Measurements from ENCODE around the gene SLC22A23.

Gene SLC22A23

DNA sequence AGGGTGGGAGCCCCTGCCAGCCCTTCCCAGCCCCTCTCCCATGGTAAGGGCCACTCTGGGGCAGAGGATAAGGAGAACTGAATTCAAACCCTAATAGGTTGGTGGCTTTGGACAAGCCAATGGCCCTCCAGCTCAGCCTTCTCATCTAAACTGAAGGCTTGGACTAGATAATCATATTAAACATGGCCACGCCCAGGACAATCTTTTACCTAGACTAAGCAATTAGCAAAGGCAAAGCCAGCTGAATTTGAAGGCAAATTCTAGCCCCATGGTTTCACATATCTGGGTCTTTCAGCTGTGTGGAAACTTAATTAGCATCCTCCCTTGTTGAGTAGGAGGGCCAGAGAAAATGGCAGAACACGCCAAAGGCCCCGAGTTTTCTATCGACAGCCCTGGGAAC is 10.7 kb downstream of the SLC22A23 start:
- DNase-seq (ENCODE audit: low spot score), result no peak

DNA sequence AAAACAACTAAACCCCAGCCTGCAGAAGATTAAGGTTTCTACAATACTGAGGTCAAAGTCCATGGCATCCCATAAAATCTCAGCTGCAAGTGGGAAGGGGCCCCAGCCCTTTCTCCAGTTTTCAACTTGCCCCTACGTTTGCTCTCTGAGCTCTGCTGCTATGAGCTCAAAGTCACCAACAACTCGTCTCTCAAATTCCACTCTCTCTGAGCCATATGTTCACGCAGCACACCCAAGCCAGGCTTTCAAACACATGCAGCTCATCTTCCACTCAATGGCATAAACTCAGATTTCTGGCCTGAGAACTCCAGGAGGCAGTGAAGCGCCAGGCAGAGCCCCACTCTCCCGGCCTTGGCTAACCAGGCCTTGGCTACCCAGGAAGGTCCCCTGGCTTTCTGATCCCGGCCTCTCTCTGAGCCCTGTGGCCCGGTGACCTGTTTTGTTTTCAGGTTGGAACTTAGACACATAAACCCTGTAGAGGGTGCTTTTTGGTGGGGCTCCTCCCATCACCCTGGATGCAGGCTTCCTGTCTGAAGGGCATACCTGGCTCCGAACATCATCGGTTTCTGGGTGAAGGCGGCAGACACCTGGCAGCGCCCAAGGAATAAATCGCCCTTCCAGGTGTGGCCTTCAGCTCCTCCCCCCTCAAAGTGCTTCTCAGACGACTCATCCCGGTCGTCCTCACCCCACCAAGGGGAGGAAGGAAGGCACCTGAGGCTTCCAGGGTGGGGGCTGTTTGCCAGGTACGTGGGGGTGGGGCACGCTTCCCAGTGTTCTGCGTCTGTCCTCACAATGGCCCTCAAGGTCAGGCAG is 12.4 kb downstream of the SLC22A23 start:
- no peak for DNase-seq (ENCODE audit: low spot score)

DNA sequence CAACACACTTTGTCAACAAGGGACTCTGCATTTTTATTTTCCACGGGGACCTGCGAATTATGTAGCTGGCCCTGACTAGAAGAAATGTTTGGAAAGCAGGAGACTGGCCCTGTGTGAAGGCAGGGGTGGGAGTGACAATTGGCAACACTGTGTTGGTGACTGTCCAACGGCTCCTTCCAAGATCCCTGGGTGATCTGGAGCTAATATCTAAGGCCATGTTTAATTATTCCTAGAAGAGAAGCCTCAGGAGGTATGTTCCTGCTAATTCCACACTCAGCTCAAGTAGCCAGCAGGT is 13.7 kb downstream of the SLC22A23 start:
- no peak for DNase-seq (ENCODE audit: low spot score)

DNA sequence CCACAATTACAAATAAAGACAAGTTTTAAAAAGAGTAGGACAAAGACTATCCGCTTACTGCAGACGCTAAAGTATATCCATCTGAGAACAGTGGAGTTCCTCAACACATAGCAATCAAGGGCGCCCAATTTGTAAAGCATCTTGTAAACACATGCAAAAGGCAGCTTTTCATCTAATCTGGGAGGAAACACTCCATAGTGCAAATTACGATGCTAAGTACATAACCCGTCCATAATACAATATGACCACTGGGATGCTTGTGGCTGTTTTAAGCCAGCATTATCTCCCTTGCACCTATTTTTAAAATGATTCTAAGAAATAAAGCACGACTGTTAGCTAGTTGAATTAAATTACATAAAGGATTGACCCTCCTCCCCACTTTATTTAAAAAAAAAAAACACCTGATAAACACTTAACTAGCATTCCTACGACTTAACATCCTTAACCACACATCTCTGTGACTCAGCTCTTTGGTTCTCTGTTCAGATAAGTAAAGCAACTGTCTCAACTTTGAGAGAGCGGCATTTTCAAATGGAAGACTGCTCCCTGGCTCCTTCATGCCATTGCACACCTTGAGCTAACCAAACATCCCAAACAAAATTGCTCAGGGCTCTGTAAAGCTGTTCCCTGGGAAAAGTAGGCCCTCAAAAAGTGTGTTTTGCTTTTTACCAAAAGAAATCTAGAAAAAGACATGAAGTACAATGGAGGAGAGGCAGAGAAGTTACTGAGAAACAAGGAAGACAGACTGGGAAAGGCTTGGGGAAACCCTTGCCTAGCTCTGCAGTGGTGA is 14.2 kb downstream of the SLC22A23 start:
- no peak for DNase-seq (ENCODE audit: low spot score)

DNA sequence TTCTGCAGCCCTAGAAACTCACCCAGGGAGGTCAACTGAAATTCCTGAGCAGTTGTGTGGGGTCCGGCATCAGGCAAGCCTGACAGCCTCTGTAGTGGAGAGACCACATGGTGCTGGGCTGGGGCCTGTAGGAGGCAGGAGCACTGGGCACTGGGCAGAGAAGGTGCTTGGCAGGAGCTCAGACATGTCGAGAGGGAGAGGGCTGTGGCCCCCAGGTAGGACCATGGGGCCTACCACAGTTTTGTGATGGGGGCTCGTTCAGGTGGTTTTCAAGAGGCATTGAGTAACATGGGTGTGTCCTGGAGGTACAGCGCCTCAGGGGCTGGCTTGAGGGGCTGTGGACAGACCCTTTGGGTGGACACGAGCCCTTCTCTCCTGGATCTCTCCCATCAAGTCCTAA is 15.9 kb downstream of the SLC22A23 start:
- DNase-seq (ENCODE audit: low spot score), result no peak

DNA sequence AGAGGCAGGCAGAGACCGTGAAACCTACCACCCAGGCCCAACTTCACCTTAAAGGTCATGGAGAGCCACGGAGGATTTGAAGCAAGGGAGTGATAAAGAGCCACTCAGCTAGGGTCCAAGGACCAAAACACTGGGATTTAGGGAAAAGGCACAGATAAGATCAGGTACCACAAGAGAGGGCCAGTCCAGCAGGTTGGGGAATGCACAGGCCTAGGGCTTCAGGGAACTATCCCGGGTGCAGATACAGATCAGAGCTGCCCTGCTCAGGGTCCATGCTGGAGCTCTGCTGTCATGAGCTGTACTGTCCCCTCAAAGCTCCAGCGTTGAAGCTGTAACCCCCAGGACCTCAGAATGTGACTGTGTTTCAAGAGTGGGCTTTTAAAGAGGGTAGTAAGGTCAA is 16.9 kb downstream of the SLC22A23 start:
- no peak for DNase-seq (ENCODE audit: low spot score)

DNA sequence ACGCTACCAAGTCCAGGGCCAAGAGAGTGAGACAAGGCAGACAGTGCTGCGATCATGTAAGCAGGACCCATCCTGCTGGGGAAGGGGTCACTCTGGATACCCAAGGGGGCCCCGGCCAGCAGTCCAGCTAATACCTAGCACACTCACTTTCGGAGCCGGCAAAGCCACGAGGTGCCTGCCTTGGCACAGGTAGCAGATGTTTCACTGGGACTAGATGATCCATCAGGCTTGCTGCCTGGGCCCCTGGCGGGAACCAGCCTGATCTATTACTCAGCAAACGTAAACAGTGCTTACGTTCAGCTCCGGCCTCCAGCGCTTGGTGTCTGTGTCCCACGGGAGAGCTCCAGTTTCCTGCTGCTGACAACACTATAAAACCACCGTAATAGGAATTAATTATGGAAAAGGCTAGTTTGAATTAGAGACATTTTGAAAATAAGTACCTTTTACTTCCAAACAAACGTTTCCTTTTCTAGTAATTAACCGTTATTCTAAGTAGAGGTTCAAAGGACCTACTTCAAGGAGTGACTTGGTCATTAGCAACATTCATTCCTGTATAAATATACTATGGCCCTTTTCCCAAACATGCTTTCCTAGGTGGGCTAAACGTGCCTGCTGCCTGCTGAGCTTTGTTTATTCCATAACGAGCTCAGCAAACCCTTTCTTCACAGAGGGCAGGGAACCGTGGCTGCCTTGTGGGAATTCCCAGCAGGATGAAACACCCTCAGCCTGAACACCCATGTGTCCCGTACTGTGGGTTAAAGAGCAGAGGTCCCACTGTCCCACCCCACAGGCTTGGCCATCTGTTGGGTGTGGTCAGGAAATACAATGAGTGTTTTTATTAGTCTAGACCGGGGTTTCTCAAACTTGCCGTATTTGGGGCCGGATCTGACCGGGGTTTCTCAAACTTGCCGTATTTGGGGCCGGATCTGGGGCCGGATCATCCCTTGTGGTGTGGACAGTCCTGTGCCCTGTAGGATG is 18.4 kb downstream of the SLC22A23 start:
- DNase-seq (ENCODE audit: low spot score), result no peak

DNA sequence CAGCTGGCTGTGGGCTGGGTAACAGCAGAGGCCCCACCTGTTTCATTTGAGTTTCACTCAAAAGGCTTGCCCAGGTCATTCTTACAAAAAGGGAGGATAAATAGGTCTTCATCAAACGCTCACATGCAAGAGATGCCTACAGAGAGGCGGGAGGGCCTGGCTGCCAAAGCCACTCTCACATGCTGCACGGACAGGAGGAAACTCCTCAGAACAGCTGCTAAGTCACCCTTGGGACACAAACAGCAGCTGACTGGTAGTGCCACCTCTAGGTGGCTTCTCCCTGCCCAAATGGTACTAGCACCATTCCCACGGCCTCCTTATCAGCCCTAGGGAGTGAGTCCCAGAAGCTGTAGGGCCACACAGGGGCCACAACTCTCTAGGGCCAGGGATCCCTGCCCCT is 23.8 kb downstream of the SLC22A23 start:
- DNase-seq (ENCODE audit: low spot score), result no peak

DNA sequence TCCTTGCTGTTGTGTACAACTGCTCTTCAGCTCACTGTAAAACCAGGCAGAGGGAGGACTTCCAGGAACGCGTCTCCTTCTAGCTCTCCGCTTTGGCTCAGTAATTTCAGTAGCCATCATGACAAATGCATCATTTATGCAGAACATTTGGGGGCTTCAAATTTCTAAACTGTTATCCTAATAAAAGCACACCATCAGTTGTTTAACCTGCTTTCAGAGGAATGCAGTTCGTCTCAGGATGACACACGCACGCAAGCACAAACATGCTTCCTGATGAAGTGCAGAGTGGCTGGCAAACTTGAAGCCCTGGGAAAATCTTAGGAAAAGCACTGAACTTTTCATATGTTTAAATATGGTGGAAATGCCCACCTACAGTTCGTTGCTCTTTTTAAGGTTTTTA is 24.4 kb downstream of the SLC22A23 start:
- no peak for DNase-seq (ENCODE audit: low spot score)

DNA sequence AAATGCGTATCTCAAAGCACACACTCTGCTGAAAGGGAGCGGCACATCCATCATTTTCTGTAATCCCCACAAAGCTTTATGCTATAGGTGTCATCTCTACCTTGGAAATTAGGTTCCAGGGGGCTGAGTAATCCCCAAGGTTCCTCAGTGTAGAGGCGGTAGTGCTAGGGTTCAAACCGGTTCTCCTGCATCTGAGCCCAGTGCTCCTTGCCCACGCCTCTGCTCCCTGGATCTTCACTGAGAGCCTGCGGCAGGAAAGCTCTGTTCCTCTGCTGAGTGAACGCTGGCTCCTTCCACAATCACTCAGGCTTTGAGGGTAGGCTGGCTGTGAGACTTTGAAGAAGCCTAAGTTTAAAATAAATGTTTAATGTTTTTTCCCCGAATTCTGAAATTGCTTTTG is 24.9 kb downstream of the SLC22A23 start:
- DNase-seq (ENCODE audit: low spot score), result no peak

DNA sequence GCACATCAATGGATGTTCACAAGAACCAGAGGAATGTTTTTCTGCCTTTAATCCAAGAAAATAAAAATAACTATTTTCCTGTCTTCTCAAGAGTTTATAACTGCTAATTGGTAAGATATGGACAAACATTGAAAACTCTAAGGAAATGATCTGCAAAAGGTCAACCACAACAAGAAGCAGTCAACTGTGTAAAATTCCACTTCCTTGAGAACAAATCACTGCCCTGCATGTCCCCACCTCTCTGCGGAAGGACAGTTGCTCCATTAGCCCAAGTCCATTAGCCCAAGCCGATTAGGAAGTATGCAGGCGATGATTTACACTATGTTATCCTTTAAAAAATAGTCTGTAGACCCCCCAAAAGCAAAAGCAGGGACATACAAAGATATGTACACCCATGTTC is 27.6 kb downstream of the SLC22A23 start:
- no peak for DNase-seq (ENCODE audit: low spot score)

DNA sequence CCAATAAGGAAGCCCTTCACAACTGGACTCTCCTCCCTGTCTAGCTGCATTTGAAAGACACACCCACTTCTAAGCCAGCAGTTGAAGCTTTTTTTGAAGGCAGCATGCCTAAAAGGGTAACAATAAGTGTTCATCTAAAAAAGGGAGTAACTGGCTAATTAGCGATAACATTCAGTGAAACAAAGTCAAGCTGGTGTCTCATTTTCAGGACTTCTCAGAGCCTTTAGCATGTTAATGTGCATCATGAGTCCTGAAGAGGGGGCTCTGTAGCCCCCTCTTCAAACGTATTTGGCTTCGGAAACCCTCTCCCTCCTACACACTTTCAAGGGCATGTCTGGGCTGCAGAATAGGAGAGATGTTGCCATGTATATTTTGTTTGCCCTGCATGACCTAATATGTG is 28.1 kb downstream of the SLC22A23 start:
- DNase-seq (ENCODE audit: low spot score), result no peak

DNA sequence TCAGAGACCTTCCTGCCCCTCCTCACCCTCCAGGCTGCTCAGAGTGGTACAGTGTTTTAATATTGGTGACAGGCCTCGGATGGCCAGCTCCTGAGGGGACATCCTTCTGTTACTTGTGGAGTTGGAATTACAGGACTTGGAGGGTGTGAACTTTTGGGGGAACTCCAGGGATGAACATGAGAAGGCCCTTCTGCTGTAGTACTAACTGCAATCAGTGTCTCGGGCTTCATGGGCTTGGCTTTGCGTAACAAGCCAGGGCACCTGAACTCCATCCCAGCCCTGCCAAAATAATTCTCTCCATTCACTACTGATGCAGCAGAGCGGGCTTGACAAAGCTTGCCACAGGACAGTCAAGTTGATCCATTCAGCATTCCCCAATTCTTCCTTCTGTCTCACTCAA is 28.6 kb downstream of the SLC22A23 start:
- no peak for DNase-seq (ENCODE audit: low spot score)

DNA sequence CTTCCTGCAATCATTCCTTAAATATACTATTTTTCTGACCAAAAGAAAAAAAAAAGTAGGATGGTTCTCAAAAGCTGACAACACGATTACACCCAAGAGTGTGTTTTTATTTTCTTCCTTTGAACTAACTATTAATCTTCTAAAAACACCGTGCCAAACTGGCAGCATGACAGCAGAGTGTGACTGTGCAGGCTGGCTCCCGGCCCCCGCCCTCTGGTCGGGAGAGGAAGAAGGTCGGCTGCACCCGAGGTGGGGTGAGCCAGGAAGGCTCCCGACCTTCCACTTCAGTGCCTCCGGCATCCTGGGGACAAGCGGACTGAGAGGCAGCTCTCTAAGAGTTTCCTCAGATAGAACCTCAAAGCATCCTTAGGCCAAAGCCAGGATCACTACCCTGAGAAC is 29.2 kb downstream of the SLC22A23 start:
- no peak for DNase-seq (ENCODE audit: low spot score)

DNA sequence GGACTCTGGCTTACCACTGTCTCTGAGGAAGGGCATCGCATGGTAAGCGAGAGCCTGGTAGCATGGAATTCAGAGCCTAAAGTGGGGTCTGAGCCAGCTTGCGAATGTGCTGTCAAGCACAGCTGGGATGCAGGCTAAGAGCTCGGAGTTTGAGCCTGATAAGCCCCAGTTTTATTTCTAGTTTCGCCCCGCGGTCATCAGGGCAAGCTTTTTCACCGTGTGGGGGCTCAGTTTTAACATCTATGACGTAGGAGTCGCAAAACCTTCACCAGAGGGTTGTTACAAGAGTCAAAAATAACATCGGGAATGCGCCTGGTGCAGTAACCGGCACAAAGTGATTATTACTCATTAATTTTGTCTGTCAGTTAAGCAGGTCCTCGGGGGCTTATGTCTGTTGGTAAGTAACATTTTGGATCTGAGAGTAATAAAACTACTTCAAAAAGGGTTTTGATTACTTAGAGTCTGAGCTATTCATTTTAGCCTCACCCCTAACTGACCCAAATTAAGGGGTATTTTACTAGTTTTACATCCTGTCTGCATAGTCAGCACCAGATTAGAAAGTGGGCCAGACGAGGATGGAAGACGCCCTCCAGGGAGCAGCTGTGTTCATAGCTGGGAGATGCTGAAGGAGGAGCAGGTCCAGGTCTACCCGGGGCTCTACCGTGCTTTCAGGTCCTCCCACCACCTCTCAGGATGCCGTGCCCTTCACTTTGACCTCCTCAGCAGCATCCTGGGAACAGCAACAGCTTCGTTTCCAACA is 29.7 kb downstream of the SLC22A23 start:
- no peak for DNase-seq (ENCODE audit: low spot score)

DNA sequence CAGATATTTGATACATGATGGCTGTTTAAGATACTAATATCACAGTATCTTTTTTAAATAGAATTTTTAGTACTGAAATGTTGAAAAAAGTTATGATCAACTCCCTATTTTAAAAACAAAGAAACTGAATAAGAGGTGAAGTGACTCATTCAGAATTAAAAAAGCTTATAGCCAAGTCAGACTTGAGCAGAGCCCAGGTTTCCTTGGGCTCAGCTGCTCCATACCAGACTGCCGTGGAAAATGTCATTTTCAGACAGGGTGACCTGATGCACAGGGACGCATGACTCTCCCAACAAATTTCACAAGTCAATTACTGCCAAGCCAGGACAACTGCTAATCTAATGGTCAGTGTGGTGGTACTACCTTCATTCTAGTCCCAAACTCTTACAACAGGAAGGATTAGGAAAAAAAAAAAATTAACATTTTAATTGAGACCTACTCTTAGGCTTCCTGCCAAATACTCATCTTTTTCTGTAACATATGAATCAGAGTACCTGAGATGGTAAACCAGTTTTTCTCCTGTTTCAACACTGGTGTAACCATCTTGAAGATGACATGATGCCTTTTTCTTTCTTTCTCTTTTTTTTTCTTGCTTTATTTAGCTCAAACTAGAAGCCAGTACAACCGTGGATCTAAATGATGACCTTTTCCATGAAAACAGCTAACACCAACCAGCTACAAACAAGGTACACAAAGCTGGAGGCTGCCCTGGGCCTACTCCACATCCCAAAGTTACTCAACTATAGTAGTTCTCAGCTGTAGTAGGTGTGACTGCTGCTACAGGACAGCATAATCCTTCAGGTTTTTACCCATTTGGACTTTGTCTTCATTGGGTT is 30.5 kb downstream of the SLC22A23 start:
- no peak for DNase-seq (ENCODE audit: low spot score)

DNA sequence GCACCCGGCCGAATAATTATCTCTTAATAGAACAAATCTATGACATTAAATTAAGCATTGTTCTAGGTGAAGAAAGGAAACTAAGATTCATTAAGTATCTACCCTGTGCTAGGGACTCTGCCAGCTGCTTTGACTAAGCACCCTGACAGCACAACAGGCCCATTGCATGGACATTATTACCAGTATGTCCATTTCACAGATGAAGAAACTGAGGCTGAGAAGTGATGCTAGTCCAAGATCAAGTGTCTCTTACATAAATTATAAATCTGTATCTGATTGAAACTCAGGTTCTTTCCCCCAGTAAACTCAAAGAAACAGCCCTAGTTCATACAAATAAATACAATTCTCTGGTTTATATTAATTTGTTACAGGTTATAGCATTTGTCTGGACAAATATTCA is 31.3 kb downstream of the SLC22A23 start:
- DNase-seq (ENCODE audit: low spot score), result no peak

DNA sequence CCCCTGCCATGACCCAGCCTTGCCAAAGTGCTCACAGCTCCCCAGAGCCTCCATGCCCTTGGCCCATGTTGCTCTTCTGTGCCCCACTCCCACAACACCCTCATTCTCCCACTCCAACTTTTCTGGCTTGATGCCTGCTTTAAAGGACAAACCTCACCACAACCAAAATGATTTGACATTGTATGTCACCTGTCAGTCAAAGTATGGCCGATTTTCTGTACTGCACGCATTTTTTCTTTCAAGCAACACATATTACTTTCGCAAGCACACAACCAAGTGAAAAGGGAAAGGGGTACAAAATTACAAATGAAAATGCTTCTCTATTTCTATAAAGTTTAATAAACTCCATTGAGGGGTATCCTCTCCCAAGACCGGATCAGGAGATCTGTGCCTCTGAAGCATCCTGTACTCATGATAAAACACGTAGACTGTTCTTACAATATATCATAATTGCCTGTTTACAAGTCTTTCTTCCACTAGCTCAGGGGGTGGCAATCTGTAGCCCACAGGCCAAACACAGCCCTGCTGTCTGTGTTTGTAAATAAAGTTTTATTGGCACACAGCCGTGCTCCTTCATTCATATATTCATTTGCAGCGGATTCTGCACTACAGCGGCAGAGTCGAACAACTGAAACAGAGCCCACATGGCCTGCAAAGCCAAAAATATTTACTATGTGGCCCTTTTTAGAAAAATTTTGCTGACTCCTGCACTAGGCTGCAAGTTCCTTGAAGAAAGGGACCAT is 32.5 kb downstream of the SLC22A23 start:
- DNase-seq (ENCODE audit: low spot score), result no peak

DNA sequence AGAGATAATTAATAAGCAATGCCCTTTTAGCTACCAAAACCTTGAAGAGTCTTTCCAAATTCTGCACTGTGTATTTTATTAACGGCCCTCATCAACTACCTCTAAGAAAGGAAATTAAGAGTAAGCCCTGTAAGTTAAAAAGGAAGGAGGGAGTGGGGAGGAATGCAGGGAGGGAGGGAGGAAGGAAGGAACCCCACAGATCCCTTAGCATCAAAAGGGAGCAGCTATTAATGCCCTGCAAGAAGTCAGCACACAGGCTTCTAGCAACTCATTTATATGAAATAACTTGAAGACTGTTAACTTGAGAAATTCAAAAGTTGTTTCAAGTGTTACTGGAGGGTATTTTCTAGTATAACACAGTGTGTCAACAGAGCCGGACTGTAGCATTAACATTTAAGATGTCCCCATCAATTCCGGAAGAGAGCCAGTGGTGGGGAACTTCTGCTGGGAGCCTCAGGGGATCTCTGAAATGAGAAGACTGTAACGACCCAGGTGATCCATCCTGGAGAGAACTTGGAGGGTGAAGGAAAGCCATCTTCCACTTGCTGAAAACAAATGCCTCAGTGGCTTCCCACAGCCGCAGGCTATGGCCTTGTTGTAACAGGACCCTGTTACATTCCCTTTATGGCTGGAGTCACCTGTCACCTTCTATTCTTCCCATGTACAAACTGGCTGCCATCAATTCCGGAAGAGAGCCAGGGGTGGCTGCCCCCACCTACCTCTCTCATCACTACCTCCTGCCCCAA is 33.2 kb downstream of the SLC22A23 start:
- no peak for DNase-seq (ENCODE audit: low spot score)
